H9 (cell line): ENCODE data around the gene PCDHB4. TPM values are rescaled to one million over a fixed set of nuclear protein-coding genes. Genes with fewer than 3 reads are reported as not detected.
"Not testable (repeated sequence)": the region's sequence is repeated elsewhere in the genome, so short reads cannot be mapped to it uniquely, and the experiment has no call there.

Source experiments
- DNase-seq: peaks from one replicate; pipeline ENCODE4 v3.0.0-alpha.2; 2017
- H2AFZ ChIP-seq: one replicate; pipeline ENCODE4 v1.6.1; 2013; ENCODE audit warnings: mild to moderate bottlenecking, low read length, control low read depth, moderate library complexity
- H2AK5ac ChIP-seq: 2 replicates; pipeline ENCODE4 v1.6.1; 2013; ENCODE audit warnings: low read length, control low read depth, mixed read lengths; ENCODE audit not compliant: insufficient read length
- H2BK120ac ChIP-seq: one replicate; pipeline ENCODE4 v1.6.1; 2013; ENCODE audit warnings: low read depth, mild to moderate bottlenecking, low read length, control low read depth, inconsistent platforms; ENCODE audit not compliant: poor library complexity, severe bottlenecking
- H2BK12ac ChIP-seq: 2 replicates; pipeline ENCODE4 v1.6.1; 2013; ENCODE audit warnings: low read length, control low read depth, mixed read lengths, low read depth; ENCODE audit not compliant: insufficient read length
- H2BK15ac ChIP-seq: 2 replicates; pipeline ENCODE4 v1.6.1; 2013; ENCODE audit warnings: low read depth, low read length, control low read depth
- H2BK20ac ChIP-seq: one replicate; pipeline ENCODE4 v1.6.1; 2013; ENCODE audit warnings: low read depth, mild to moderate bottlenecking, low read length, control low read depth, inconsistent platforms; ENCODE audit not compliant: poor library complexity, severe bottlenecking
- H2BK5ac ChIP-seq: 2 replicates; pipeline ENCODE4 v1.6.1; 2013; ENCODE audit warnings: low read length, control low read depth, mixed read lengths; ENCODE audit not compliant: insufficient read length
- H3K14ac ChIP-seq: 2 replicates; pipeline ENCODE4 v1.6.1; 2013; ENCODE audit warnings: low read length, control low read depth; ENCODE audit not compliant: insufficient read depth
- H3K18ac ChIP-seq: 2 replicates; pipeline ENCODE4 v1.6.1; 2013; ENCODE audit warnings: low read depth, mild to moderate bottlenecking, mixed read lengths, low read length, control low read depth; ENCODE audit not compliant: insufficient read length
- H3K23ac ChIP-seq: 2 replicates; pipeline ENCODE4 v1.6.1; 2013; ENCODE audit warnings: low read length, control low read depth, mixed read lengths, low read depth; ENCODE audit not compliant: insufficient read length
- H3K23me2 ChIP-seq: 2 replicates; pipeline ENCODE4 v1.6.1; 2013; ENCODE audit warnings: low read depth, mild to moderate bottlenecking, mixed read lengths, low read length, control low read depth; ENCODE audit not compliant: insufficient read length, poor library complexity, severe bottlenecking
- H3K27ac ChIP-seq: 2 replicates; pipeline ENCODE4 v1.5.1; 2013; ENCODE audit warnings: low read length, control low read depth, mixed read lengths, low read depth; ENCODE audit not compliant: insufficient read length
- H3K27me3 ChIP-seq: 2 replicates; pipeline ENCODE4 v1.6.1; 2013; ENCODE audit warnings: low read length, control low read depth, inconsistent platforms; ENCODE audit not compliant: insufficient read depth
- H3K4ac ChIP-seq: 2 replicates; pipeline ENCODE4 v1.6.1; 2013; ENCODE audit warnings: low read depth, mild to moderate bottlenecking, control low read depth, inconsistent platforms, low read length, moderate library complexity
- H3K4me1 ChIP-seq: 2 replicates; pipeline ENCODE4 v1.6.1; 2013; ENCODE audit warnings: low read length, control low read depth, inconsistent platforms; ENCODE audit not compliant: insufficient read depth
- H3K4me2 ChIP-seq: 2 replicates; pipeline ENCODE4 v1.6.1; 2013; ENCODE audit warnings: low read length, control low read depth, mixed read lengths; ENCODE audit not compliant: insufficient read length, insufficient read depth
- H3K56ac ChIP-seq: 2 replicates; pipeline ENCODE4 v1.6.1; 2013; ENCODE audit warnings: low read depth, mild to moderate bottlenecking, mixed read lengths, low read length, control low read depth; ENCODE audit not compliant: insufficient read length
- H3K79me1 ChIP-seq: 2 replicates; pipeline ENCODE4 v1.6.1; 2013; ENCODE audit warnings: low read depth, mild to moderate bottlenecking, moderate library complexity, low read length, control low read depth, inconsistent platforms; ENCODE audit not compliant: insufficient read depth, poor library complexity, severe bottlenecking
- H3K79me2 ChIP-seq: 2 replicates; pipeline ENCODE4 v1.6.1; 2013; ENCODE audit warnings: low read length, control low read depth, inconsistent platforms; ENCODE audit not compliant: insufficient read depth
- H3K9ac ChIP-seq: 2 replicates; pipeline ENCODE4 v1.6.1; 2013; ENCODE audit warnings: low read length, control low read depth, mixed read lengths; ENCODE audit not compliant: insufficient read length; ENCODE audit errors: extremely low read depth
- H3K9me3 ChIP-seq: one replicate; pipeline ENCODE4 v1.6.1; 2013; ENCODE audit warnings: low read depth, low read length, inconsistent platforms; ENCODE audit not compliant: control insufficient read depth
- H3T11ph ChIP-seq: one replicate; pipeline ENCODE4 v1.6.1; 2013; ENCODE audit warnings: mild to moderate bottlenecking, low read length, control low read depth, inconsistent platforms
- H4K20me1 ChIP-seq: one replicate; pipeline ENCODE4 v1.6.1; 2013; ENCODE audit not compliant: control insufficient read depth, insufficient read length, insufficient read depth
- H4K5ac ChIP-seq: 2 replicates; pipeline ENCODE4 v1.6.1; 2013; ENCODE audit warnings: low read depth, mild to moderate bottlenecking, mixed read lengths, low read length, control low read depth; ENCODE audit not compliant: insufficient read length
- H4K8ac ChIP-seq: replicated peaks from 2 replicates; pipeline ENCODE4 v1.6.1; 2013; ENCODE audit warnings: low read length, control low read depth, mixed read lengths, low read depth; ENCODE audit not compliant: insufficient read length
- H4K91ac ChIP-seq: 2 replicates; pipeline ENCODE4 v1.6.1; 2013; ENCODE audit warnings: low read depth, mild to moderate bottlenecking, moderate library complexity, mixed read lengths, low read length, control low read depth; ENCODE audit not compliant: insufficient read length
- H3K27ac Mint-ChIP-seq, 3 experiments: 2 replicates in 2 of 3; 3 replicates in 1 of 3; pipeline ENCODE4 v1.8.0; 2020 to 2021; ENCODE audit warnings: mixed read lengths in 3 of 3, mild to moderate bottlenecking in 1 of 3, moderate library complexity in 1 of 3
- H3K27me3 Mint-ChIP-seq: 2 replicates; pipeline ENCODE4 v1.8.0; 2021; ENCODE audit warnings: low read depth, mild to moderate bottlenecking, moderate library complexity, mixed read lengths
- H3K36me3 Mint-ChIP-seq, 3 experiments: 2 replicates in 2 of 3; 3 replicates in 1 of 3; pipeline ENCODE4 v1.8.0; 2020 to 2021; ENCODE audit warnings: low read depth in 3 of 3, mixed read lengths in 3 of 3; ENCODE audit not compliant: insufficient read depth in 1 of 3
- H3K4me1 Mint-ChIP-seq, 2 experiments: 2 replicates each; pipeline ENCODE4 v1.8.0; 2020; ENCODE audit warnings: mixed read lengths in 2 of 2
- H3K4me3 Mint-ChIP-seq, 2 experiments: 2 replicates in 1 of 2; 3 replicates in 1 of 2; pipeline ENCODE4 v1.8.0; 2020 to 2021; ENCODE audit warnings: mild to moderate bottlenecking in 2 of 2, mixed read lengths in 2 of 2, moderate library complexity in 1 of 2
- H3K9me3 Mint-ChIP-seq, 2 experiments: 2 replicates in 1 of 2; 3 replicates in 1 of 2; pipeline ENCODE4 v1.8.0; 2020; ENCODE audit warnings: mild to moderate bottlenecking in 2 of 2, mixed read lengths in 2 of 2, moderate library complexity in 1 of 2
- WGBS: extraction: QIAGEN DNeasy Blood & Tissue Kit; methylation state at CpG from one replicate; pipeline ENCODE4 v1.1.7; 2013; ENCODE audit warnings: missing lambda C conversion rate, low lambda C conversion rate, mixed read lengths; ENCODE audit not compliant: insufficient read length; ENCODE audit errors: extremely low coverage; 5-methylcytosine and 5-hydroxymethylcytosine counted together
- total RNA-seq: library from RNA; stranded (reverse); gene quantifications from 2 replicates; pipeline ENCODE4 v1.2.1, GENCODE V29; 2021

The PCDHB4 gene
- total RNA-seq, 1 experiment from 2014 or later: 1.6 TPM

- Mint-ChIP-seq H3K36me3 (peaks cover 24 to 67% (median 50%) of the 10 kb centered on the region in 3 experiments), H3K9me3 (peaks cover 35 to 48% of the 10 kb centered on the region in 2 experiments)
- DNase-seq, H4K5ac ChIP-seq, H2BK120ac ChIP-seq, H3K4me3 Mint-ChIP-seq, H3K56ac ChIP-seq, H4K20me1 ChIP-seq, H3K4ac ChIP-seq, H3K14ac ChIP-seq, H4K8ac ChIP-seq, H3K27ac ChIP-seq, H2BK5ac ChIP-seq, H3K27me3 ChIP-seq, H2BK15ac ChIP-seq, H3K79me2 ChIP-seq, H2AFZ ChIP-seq, H3K27me3 Mint-ChIP-seq, H3K23me2 ChIP-seq, H3K4me1 Mint-ChIP-seq, H2BK20ac ChIP-seq, H3K18ac ChIP-seq, H3T11ph ChIP-seq, H3K9me3 ChIP-seq, H2AK5ac ChIP-seq, H3K23ac ChIP-seq, H4K91ac ChIP-seq, H3K27ac Mint-ChIP-seq, H3K9ac ChIP-seq, H3K4me1 ChIP-seq, H2BK12ac ChIP-seq, H3K79me1 ChIP-seq, H3K4me2 ChIP-seq: not testable (repeated sequence)
- no CpG with 5 or more reads among the region's 38 CpGs for WGBS
Observed at GRCh38 chr5:141102471-141102870, 19.1 kb upstream of the PCDHB4 start.
